HepG2 (cell line): ENCODE data around the gene DNAJB12. TPM values are rescaled to one million over a fixed set of nuclear protein-coding genes. Genes with fewer than 3 reads are reported as not detected.

Experiments
- DNMT3B ChIP-seq: conservative IDR thresholded peaks from 2 replicates; pipeline ENCODE4 v1.6.1; 2016; ENCODE audit warnings: missing biosample characterization, control low read depth
- GATA4 ChIP-seq: sonication (generic); IDR thresholded peaks from 2 replicates; pipeline ENCODE4 v1.6.1; 2016; ENCODE audit warnings: antibody characterized with exemption, low read depth, borderline replicate concordance
- GFI1 ChIP-seq: sonication (generic); formaldehyde crosslinking; IDR thresholded peaks from 2 replicates; pipeline ENCODE4 v1.5.0; 2020; ENCODE audit warnings: missing genetic modification reagents, mild to moderate bottlenecking, borderline replicate concordance
- HOMEZ ChIP-seq: IDR thresholded peaks from 2 replicates; pipeline ENCODE4 v1.6.1; 2016; ENCODE audit warnings: low read depth
- POGZ ChIP-seq: sonication (generic); formaldehyde crosslinking; IDR thresholded peaks from 2 replicates; pipeline ENCODE4 v1.4.0; 2020; ENCODE audit warnings: mild to moderate bottlenecking, missing genetic modification reagents
- TSC22D2 ChIP-seq: sonication (generic); formaldehyde crosslinking; IDR thresholded peaks from 2 replicates; pipeline ENCODE4 v1.5.1; 2020; ENCODE audit warnings: missing genetic modification reagents, mild to moderate bottlenecking, borderline replicate concordance
- ZKSCAN8 ChIP-seq: IDR thresholded peaks from 2 replicates; pipeline ENCODE4 v1.6.1; 2016; ENCODE audit warnings: borderline replicate concordance, missing genetic modification reagents, missing compliant biosample characterization
- ZNF143 ChIP-seq: sonication (generic); formaldehyde crosslinking; IDR thresholded peaks from 2 replicates; pipeline ENCODE4 v1.4.0; 2020; ENCODE audit warnings: missing genetic modification reagents
- ZNF317 ChIP-seq: sonication (generic); formaldehyde crosslinking; IDR thresholded peaks from 2 replicates; pipeline ENCODE4 v1.5.0; 2020; ENCODE audit warnings: mild to moderate bottlenecking, missing genetic modification reagents
- ZNF644 ChIP-seq: IDR thresholded peaks from 2 replicates; pipeline ENCODE4 v1.6.1; 2016; ENCODE audit warnings: low read depth
- ZSCAN9 ChIP-seq: IDR thresholded peaks from 2 replicates; pipeline ENCODE4 v1.6.1; 2016; ENCODE audit warnings: borderline replicate concordance
- ZZZ3 ChIP-seq: sonication (generic); formaldehyde crosslinking; IDR thresholded peaks from 2 replicates; pipeline ENCODE4 v1.4.0; 2020; ENCODE audit warnings: missing genetic modification reagents, mild to moderate bottlenecking, borderline replicate concordance
- polyA plus RNA-seq, 8 experiments: library from polyadenylated mRNA; depleted of rRNA in 3 of 8; stranded (reverse) in 7 of 8; unstranded in 1 of 8; fragments of >200 nt; fragmentation: Illumina TruSeq in 4 of 8; extraction: Trizol in 4 of 8; gene quantifications; 2 replicates each; pipeline versions ENCODE4 v1.2.1 to v1.2.3, GENCODE V29; 2011 to 2016; ENCODE audit warnings: low read depth in 4 of 8, missing spikeins in 1 of 8, mixed read lengths in 1 of 8; ENCODE audit not compliant: insufficient read depth in 1 of 8
- total RNA-seq, 5 experiments: library from RNA; depleted of rRNA; stranded (reverse); fragments of >200 nt; fragmentation: Illumina TruSeq; extraction: Trizol; gene quantifications; 2 replicates each; pipeline ENCODE4 v1.2.3, GENCODE V29; 2016; ENCODE audit warnings: low read depth in 1 of 5
- TF ChIP-seq, protein P1 (sequence below): sonication (generic); formaldehyde crosslinking; IDR thresholded peaks from 2 replicates; pipeline ENCODE4 v1.5.1; 2020; ENCODE audit warnings: mild to moderate bottlenecking, missing genetic modification reagents, borderline replicate concordance
- TF ChIP-seq, protein P2 (sequence below): sonication (generic); formaldehyde crosslinking; IDR thresholded peaks from 2 replicates; pipeline ENCODE4 v1.4.0; 2020; ENCODE audit warnings: missing genetic modification reagents
- TF ChIP-seq, protein P3 (sequence below): sonication (generic); formaldehyde crosslinking; IDR thresholded peaks from 2 replicates; pipeline ENCODE4 v1.5.0; 2020; ENCODE audit warnings: missing genetic modification reagents

Gene DNAJB12
- total and polyA plus RNA-seq, 2 of the 13 experiments (the other 11 are each of a cell fraction or from before 2014, with no cell fraction given) = 10.8 to 18.2 TPM

- TF ChIP-seq, protein P1, sequence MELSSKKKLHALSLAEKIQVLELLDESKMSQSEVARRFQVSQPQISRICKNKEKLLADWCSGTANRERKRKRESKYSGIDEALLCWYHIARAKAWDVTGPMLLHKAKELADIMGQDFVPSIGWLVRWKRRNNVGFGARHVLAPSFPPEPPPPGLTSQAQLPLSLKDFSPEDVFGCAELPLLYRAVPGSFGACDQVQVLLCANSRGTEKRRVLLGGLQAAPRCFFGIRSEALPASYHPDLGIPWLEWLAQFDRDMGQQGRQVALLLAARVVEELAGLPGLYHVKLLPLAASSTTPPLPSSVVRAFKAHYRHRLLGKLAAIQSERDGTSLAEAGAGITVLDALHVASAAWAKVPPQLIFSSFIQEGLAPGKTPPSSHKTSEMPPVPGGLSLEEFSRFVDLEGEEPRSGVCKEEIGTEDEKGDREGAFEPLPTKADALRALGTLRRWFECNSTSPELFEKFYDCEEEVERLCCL (CRISPR knock-in tag) = peak; percentile 74; the same call in 1 of the 2 replicates
- no peak for TF ChIP-seq HOMEZ (CRISPR knock-in tag)
- TF ChIP-seq DNMT3B (CRISPR knock-in tag) = no peak
- TF ChIP-seq, protein P2, sequence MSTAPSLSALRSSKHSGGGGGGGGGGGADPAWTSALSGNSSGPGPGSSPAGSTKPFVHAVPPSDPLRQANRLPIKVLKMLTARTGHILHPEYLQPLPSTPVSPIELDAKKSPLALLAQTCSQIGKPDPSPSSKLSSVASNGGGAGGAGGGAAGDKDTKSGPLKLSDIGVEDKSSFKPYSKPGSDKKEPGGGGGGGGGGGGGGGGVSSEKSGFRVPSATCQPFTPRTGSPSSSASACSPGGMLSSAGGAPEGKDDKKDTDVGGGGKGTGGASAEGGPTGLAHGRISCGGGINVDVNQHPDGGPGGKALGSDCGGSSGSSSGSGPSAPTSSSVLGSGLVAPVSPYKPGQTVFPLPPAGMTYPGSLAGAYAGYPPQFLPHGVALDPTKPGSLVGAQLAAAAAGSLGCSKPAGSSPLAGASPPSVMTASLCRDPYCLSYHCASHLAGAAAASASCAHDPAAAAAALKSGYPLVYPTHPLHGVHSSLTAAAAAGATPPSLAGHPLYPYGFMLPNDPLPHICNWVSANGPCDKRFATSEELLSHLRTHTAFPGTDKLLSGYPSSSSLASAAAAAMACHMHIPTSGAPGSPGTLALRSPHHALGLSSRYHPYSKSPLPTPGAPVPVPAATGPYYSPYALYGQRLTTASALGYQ (CRISPR knock-in tag) = peak; percentile 50; the same call in 1 of the 2 replicates
- peak; percentile 71; the same call in 1 of the 2 replicates for TF ChIP-seq ZKSCAN8
- 0 out of 2 replicates have a peak, but pooled peaks have one; percentile 33 for TF ChIP-seq ZZZ3 (CRISPR knock-in tag)
- peak; percentile 61; the same call in 1 of the 2 replicates for TF ChIP-seq POGZ (CRISPR knock-in tag)
- peak; percentile 47; the same call in 1 of the 2 replicates for TF ChIP-seq ZNF317
- TF ChIP-seq ZSCAN9 (CRISPR knock-in tag) = no peak; the same call in 1 of the 2 replicates
- peak; percentile 66; the same call in 1 of the 2 replicates for TF ChIP-seq GFI1
- no peak for TF ChIP-seq TSC22D2 (CRISPR knock-in tag)
- TF ChIP-seq GATA4 = peak; percentile 11; the same call in 1 of the 2 replicates
- 0 out of 2 replicates have a peak, but pooled peaks have one; percentile 21 for TF ChIP-seq ZNF143
- TF ChIP-seq, protein P3, sequence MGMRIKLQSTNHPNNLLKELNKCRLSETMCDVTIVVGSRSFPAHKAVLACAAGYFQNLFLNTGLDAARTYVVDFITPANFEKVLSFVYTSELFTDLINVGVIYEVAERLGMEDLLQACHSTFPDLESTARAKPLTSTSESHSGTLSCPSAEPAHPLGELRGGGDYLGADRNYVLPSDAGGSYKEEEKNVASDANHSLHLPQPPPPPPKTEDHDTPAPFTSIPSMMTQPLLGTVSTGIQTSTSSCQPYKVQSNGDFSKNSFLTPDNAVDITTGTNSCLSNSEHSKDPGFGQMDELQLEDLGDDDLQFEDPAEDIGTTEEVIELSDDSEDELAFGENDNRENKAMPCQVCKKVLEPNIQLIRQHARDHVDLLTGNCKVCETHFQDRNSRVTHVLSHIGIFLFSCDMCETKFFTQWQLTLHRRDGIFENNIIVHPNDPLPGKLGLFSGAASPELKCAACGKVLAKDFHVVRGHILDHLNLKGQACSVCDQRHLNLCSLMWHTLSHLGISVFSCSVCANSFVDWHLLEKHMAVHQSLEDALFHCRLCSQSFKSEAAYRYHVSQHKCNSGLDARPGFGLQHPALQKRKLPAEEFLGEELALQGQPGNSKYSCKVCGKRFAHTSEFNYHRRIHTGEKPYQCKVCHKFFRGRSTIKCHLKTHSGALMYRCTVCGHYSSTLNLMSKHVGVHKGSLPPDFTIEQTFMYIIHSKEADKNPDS = peak; percentile 80; the same call in 1 of the 2 replicates
- no peak for TF ChIP-seq ZNF644 (CRISPR knock-in tag)
These were observed 35.1 kb downstream of the DNAJB12 start (continued) for GRCh38 chr10:72319416-72320254.
